ENCODE results near the gene IMMP2L. TPM values are rescaled to one million over a fixed set of nuclear protein-coding genes. Genes with fewer than 3 reads are reported as not detected.
A peak's percentile ranks its signal among the peaks of the same experiment; 100 is the strongest.

IMMP2L gene
- polyA plus RNA-seq, 1 of the 3 experiments (the other 2 are of a cell fraction): 10.7 TPM

DNA sequence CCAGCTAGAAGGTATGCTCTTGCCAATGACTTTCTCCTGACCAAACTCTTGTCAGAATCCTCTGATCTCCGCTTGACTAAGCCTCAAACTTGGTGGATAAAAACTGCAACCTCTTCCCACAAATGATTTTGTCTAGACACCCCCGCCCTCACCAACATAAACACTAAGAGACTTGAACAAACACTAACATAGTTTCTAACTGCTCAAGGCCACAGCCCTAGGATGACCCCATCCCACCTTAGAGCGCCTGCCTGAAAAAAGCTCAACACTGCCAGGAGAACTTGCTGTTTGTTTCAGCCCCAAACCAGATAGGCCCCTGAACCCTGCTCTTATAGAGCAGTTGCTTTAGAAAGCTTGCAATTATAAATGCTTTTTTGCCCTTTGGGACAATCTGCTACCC lies 399.6 kb downstream of the IMMP2L start:
- no peak for DNase-seq
- Histone ChIP-seq H3K9me3 (no peaks in the 10 kb centered on the region; the same call in 1 of the 2 replicates), H3K36me3 (replicated peaks in 1 of 2; ENCODE audit: control insufficient read depth in 1 of 2, insufficient read depth in 2 of 2, low read length in 1 of 2) (no peaks in the 10 kb centered on the region), H2AFZ (ENCODE audit: low read depth) (no peak overlapping the region), H3K4me3 (ENCODE audit: low read depth in 2 of 2, low read length in 1 of 2) (no peak overlapping the region), H3K27ac (ENCODE audit: low read depth in 2 of 2, low read length in 1 of 2) (no peak overlapping the region), H3K4me2 (no peak overlapping the region), H4K20me1 (ENCODE audit: insufficient read depth) (no peaks in the 10 kb centered on the region), H3K27me3 (ENCODE audit: insufficient read depth) (no peaks in the 10 kb centered on the region), H3K9ac (no peak overlapping the region), H3K9me2 (no peaks in the 10 kb centered on the region), H3K79me2 (ENCODE audit: insufficient read depth) (no peaks in the 10 kb centered on the region), H3F3A (replicated peaks; ENCODE audit: insufficient read depth) (peaks cover 16% of the 10 kb centered on the region), H3K4me1 (ENCODE audit: control insufficient read depth in 1 of 2, insufficient read depth in 2 of 2, low read depth in 1 of 2, low read length in 1 of 2) (peaks cover 0 to 13% of the 10 kb centered on the region in 2 experiments; a peak in 3 of 4 replicates)
- ChIA-PET POLR2A (no interaction called here), CTCF (interaction anchor here (1.3 to 2.5 kb wide), 2 partner anchors 10 to 16 kb away, joined by 4 to 9 read pairs; no protein-coding TSS in a partner anchor)
- 99% methylated on average over 3 of the region's 3 CpGs for WGBS (ENCODE audit: low lambda C conversion rate)
- TF ChIP-seq TCF12 (IDR thresholded peaks at IDR 0.05) (no peak), EP300 (IDR thresholded peaks at IDR 0.05; ENCODE audit: borderline replicate concordance in 1 of 2, low read depth in 1 of 2, low read length in 1 of 2) (no peak)

DNA sequence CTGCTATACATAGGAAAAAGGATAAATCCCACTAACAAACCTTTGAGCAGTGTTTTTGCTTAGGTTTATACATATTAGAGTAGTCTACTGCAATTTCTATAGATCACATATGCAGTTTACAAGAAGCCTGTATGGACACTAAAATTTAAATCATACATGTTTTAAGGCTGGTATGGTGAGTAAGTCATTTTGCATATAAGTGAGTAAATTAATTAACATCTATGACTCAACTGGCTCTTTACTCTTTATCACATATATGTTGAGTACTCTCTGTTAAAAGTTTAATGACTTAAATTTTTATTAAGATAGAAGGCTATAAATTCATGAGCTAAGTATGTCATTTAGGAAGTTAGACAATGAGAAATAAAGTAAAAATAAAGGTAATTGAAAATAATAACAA lies 402.0 kb downstream of the IMMP2L start:
- Histone ChIP-seq H3K9me3 (peaks cover 4% of the 10 kb centered on the region; the same call in 1 of the 2 replicates), H3K36me3 (replicated peaks in 1 of 2; ENCODE audit: control insufficient read depth in 1 of 2, insufficient read depth in 2 of 2, low read length in 1 of 2) (no peaks in the 10 kb centered on the region), H3K4me2 (no peak overlapping the region), H3K9me2 (no peaks in the 10 kb centered on the region; the same call in 1 of the 2 replicates), H3K4me1 (ENCODE audit: control insufficient read depth in 1 of 2, insufficient read depth in 2 of 2, low read depth in 1 of 2, low read length in 1 of 2) (peaks cover 0 to 13% of the 10 kb centered on the region in 2 experiments; a peak in 3 of 4 replicates), H3K9ac (no peak overlapping the region), H3K27me3 (ENCODE audit: insufficient read depth) (no peaks in the 10 kb centered on the region), H2AFZ (ENCODE audit: low read depth) (no peak overlapping the region), H3F3A (replicated peaks; ENCODE audit: insufficient read depth) (peaks cover 16% of the 10 kb centered on the region), H3K79me2 (ENCODE audit: insufficient read depth) (no peaks in the 10 kb centered on the region), H3K27ac (ENCODE audit: low read depth in 2 of 2, low read length in 1 of 2) (peak overlapping the region in 1 of 2 experiments; percentile 60; a peak in 3 of 4 replicates), H3K4me3 (ENCODE audit: low read depth in 2 of 2, low read length in 1 of 2) (no peak overlapping the region), H4K20me1 (ENCODE audit: insufficient read depth) (no peaks in the 10 kb centered on the region)
- ChIA-PET POLR2A (no interaction called here), CTCF (interaction anchor here (1.4 kb wide), 1 partner anchor 12 kb away, joined by 3 read pairs; no protein-coding TSS in a partner anchor)
- TF ChIP-seq POLR2AphosphoS5 (IDR thresholded peaks at IDR 0.05; ENCODE audit: low read depth, low read length): no peak
- TF ChIP-seq SIN3A (IDR thresholded peaks at IDR 0.05; ENCODE audit: borderline replicate concordance, low read depth, low read length): no peak
- no peak for TF ChIP-seq GABPA (IDR thresholded peaks at IDR 0.05; ENCODE audit: low read depth)
- TF ChIP-seq NRF1 (IDR thresholded peaks at IDR 0.05; ENCODE audit: low read depth, low read length): no peak
- TF ChIP-seq, protein P1, sequence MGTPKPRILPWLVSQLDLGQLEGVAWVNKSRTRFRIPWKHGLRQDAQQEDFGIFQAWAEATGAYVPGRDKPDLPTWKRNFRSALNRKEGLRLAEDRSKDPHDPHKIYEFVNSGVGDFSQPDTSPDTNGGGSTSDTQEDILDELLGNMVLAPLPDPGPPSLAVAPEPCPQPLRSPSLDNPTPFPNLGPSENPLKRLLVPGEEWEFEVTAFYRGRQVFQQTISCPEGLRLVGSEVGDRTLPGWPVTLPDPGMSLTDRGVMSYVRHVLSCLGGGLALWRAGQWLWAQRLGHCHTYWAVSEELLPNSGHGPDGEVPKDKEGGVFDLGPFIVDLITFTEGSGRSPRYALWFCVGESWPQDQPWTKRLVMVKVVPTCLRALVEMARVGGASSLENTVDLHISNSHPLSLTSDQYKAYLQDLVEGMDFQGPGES (IDR thresholded peaks at IDR 0.05; ENCODE audit: low read depth, low read length): no peak
- no peak for TF ChIP-seq SMC3 (IDR thresholded peaks at IDR 0.05; ENCODE audit: low read depth, low read length)
- no peak for TF ChIP-seq FOXJ3 (CRISPR knock-in tag; IDR thresholded peaks at IDR 0.05)
- no peak for TF ChIP-seq TEAD4 (IDR thresholded peaks at IDR 0.05; ENCODE audit: borderline replicate concordance, insufficient read depth)
- TF ChIP-seq, protein P2, sequence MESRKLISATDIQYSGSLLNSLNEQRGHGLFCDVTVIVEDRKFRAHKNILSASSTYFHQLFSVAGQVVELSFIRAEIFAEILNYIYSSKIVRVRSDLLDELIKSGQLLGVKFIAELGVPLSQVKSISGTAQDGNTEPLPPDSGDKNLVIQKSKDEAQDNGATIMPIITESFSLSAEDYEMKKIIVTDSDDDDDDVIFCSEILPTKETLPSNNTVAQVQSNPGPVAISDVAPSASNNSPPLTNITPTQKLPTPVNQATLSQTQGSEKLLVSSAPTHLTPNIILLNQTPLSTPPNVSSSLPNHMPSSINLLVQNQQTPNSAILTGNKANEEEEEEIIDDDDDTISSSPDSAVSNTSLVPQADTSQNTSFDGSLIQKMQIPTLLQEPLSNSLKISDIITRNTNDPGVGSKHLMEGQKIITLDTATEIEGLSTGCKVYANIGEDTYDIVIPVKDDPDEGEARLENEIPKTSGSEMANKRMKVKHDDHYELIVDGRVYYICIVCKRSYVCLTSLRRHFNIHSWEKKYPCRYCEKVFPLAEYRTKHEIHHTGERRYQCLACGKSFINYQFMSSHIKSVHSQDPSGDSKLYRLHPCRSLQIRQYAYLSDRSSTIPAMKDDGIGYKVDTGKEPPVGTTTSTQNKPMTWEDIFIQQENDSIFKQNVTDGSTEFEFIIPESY (IDR thresholded peaks at IDR 0.05; ENCODE audit: borderline replicate concordance, low read depth): no peak
- no peak for TF ChIP-seq YY1 (IDR thresholded peaks at IDR 0.05; ENCODE audit: low read depth)
- TF ChIP-seq, protein P3, sequence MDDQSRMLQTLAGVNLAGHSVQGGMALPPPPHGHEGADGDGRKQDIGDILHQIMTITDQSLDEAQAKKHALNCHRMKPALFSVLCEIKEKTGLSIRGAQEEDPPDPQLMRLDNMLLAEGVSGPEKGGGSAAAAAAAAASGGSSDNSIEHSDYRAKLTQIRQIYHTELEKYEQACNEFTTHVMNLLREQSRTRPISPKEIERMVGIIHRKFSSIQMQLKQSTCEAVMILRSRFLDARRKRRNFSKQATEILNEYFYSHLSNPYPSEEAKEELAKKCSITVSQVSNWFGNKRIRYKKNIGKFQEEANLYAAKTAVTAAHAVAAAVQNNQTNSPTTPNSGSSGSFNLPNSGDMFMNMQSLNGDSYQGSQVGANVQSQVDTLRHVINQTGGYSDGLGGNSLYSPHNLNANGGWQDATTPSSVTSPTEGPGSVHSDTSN (IDR thresholded peaks at IDR 0.05): no peak
- TF ChIP-seq RXRA (IDR thresholded peaks at IDR 0.05; ENCODE audit: borderline replicate concordance, low read depth): no peak
- no peak for TF ChIP-seq FOSL2 (IDR thresholded peaks at IDR 0.05; ENCODE audit: borderline replicate concordance, low read depth)
- no peak for TF ChIP-seq CHD2 (IDR thresholded peaks at IDR 0.05; ENCODE audit: low read length, partially characterized antibody)
- TF ChIP-seq, protein P4, sequence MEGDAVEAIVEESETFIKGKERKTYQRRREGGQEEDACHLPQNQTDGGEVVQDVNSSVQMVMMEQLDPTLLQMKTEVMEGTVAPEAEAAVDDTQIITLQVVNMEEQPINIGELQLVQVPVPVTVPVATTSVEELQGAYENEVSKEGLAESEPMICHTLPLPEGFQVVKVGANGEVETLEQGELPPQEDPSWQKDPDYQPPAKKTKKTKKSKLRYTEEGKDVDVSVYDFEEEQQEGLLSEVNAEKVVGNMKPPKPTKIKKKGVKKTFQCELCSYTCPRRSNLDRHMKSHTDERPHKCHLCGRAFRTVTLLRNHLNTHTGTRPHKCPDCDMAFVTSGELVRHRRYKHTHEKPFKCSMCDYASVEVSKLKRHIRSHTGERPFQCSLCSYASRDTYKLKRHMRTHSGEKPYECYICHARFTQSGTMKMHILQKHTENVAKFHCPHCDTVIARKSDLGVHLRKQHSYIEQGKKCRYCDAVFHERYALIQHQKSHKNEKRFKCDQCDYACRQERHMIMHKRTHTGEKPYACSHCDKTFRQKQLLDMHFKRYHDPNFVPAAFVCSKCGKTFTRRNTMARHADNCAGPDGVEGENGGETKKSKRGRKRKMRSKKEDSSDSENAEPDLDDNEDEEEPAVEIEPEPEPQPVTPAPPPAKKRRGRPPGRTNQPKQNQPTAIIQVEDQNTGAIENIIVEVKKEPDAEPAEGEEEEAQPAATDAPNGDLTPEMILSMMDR (IDR thresholded peaks at IDR 0.05): no peak
- TF ChIP-seq MEF2A (IDR thresholded peaks at IDR 0.05; ENCODE audit: borderline replicate concordance, low read depth): no peak
- no peak for DNase-seq

Data from SK-N-SH (cell line).